ENCODE measurements around the gene SSB. TPM values are rescaled to one million over a fixed set of nuclear protein-coding genes. Genes with fewer than 3 reads are reported as not detected.
"Not testable (repeated sequence)": the region's sequence is repeated elsewhere in the genome, so short reads cannot be mapped to it uniquely, and the experiment has no call there.

Gene SSB
- polyA plus RNA-seq, 6 donors from 2014 or later, result 54.4 to 133 (median 100) TPM

GRCh38 chr2:169853041-169853668 is 54.5 kb downstream of the SSB start:
- ATAC-seq (ENCODE audit: low read depth in 2 of 2) (peak in 1 of 2 donors; percentile 21), DNase-seq (no peak)
- peaks cover 0 to 8% of the 10 kb centered on the region in 2 donors for H3K36me3 Mint-ChIP-seq
- H3K4me1 Mint-ChIP-seq, result peaks cover 20 to 40% (median 26%) of the 10 kb centered on the region in 3 donors
- H3K4me3 Mint-ChIP-seq, result peak overlapping the region in 3 of 8 donors; percentile 6 to 39 (median 34)
- peak overlapping the region; percentile 2 to 88 (median 58) for H3K27ac Mint-ChIP-seq
- no peaks in the 10 kb centered on the region for H3K27me3 Mint-ChIP-seq
- H3K9me3 Mint-ChIP-seq, result peaks cover 0 to 5% (median 3%) of the 10 kb centered on the region in 7 donors

GRCh38 chr2:169855281-169856258 is 56.9 kb downstream of the SSB start:
- DNase-seq; H3K4me3 Mint-ChIP-seq; ATAC-seq (ENCODE audit: low read depth in 2 of 2); H3K27me3 Mint-ChIP-seq; H3K36me3 Mint-ChIP-seq; H3K9me3 Mint-ChIP-seq; H3K27ac Mint-ChIP-seq: not testable (repeated sequence)
- H3K4me1 Mint-ChIP-seq, result peaks cover 21 to 27% (median 27%) of the 10 kb centered on the region in 3 donors

- no peak for DNase-seq
Measured at GRCh38 chr2:169859423-169859822, 60.8 kb downstream of the SSB start.

GRCh38 chr2:169860149-169860548 is 61.5 kb downstream of the SSB start:
- H3K27ac Mint-ChIP-seq, result peak overlapping the region in 2 of 6 donors; percentile 32 to 41
- peaks cover 7% of the 10 kb centered on the region in 2 donors for H3K36me3 Mint-ChIP-seq
- H3K9me3 Mint-ChIP-seq, result no peaks in the 10 kb centered on the region
- no peaks in the 10 kb centered on the region for H3K27me3 Mint-ChIP-seq
- H3K4me3 Mint-ChIP-seq, result no peak overlapping the region
- ATAC-seq (ENCODE audit: low read depth in 2 of 2), result no peak
- DNase-seq, result no peak
- H3K4me1 Mint-ChIP-seq, result peaks cover 14 to 35% (median 21%) of the 10 kb centered on the region in 3 donors

More at GRCh38 chr2:169859423-169859822, 60.8 kb downstream of the SSB start:
- H3K27ac Mint-ChIP-seq, result no peak overlapping the region
- no peak for ATAC-seq (ENCODE audit: low read depth in 2 of 2)
- H3K36me3 Mint-ChIP-seq, result peaks cover 7% of the 10 kb centered on the region in 2 donors
- H3K4me1 Mint-ChIP-seq, result peaks cover 14 to 34% (median 21%) of the 10 kb centered on the region in 3 donors
- H3K9me3 Mint-ChIP-seq, result no peaks in the 10 kb centered on the region
- H3K27me3 Mint-ChIP-seq, result no peaks in the 10 kb centered on the region
- H3K4me3 Mint-ChIP-seq, result no peak overlapping the region

Other genes starting within 250 kb of the SSB start
- gene FASTKD1, start 225.0 kb upstream of the SSB start, polyA plus RNA-seq (ENCODE audit: low read depth in 6 of 6), result 10 to 100 TPM in 4 of 6 donors, 1 to 10 TPM in 2; 7.5 to 21.5 (median 12.1) TPM
- 100 to 1,000 TPM in 1 of 6 donors, 10 to 100 TPM in 5; 43.4 to 107 (median 63.8) TPM for gene PPIG, start 214.5 kb upstream of the SSB start, polyA plus RNA-seq (ENCODE audit: low read depth in 6 of 6)
- not detected for gene CFAP210, start 104.5 kb upstream of the SSB start, polyA plus RNA-seq (ENCODE audit: low read depth in 6 of 6)
- 1 to 10 TPM; 5.7 to 8.6 (median 7.0) TPM for gene PHOSPHO2, start 104.4 kb upstream of the SSB start, polyA plus RNA-seq (ENCODE audit: low read depth in 6 of 6)
- gene KLHL23, start 65.0 kb upstream of the SSB start, polyA plus RNA-seq (ENCODE audit: low read depth in 6 of 6), result 1 to 10 TPM in 3 of 6 donors, under 1 TPM in 2, not detected in 1; 0.87 to 3.8 (median 2.4) TPM
- 100 to 1,000 TPM; 134 to 225 (median 146) TPM for gene METTL5, start 26.0 kb downstream of the SSB start, polyA plus RNA-seq (ENCODE audit: low read depth in 6 of 6)
- gene UBR3, start 28.6 kb downstream of the SSB start, polyA plus RNA-seq (ENCODE audit: low read depth in 6 of 6), result 10 to 100 TPM in 1 of 6 donors, 1 to 10 TPM in 5; 6.1 to 11.9 (median 7.1) TPM